Superior temporal gyrus (tissue), 1 donor: Measurements from ENCODE around the gene MRPL53.

ENCODE experiments used
- DNase-seq: peaks from one replicate; pipeline ENCODE4 v3.0.0-alpha.2; 2016; ENCODE audit errors: extremely low spot score

Gene MRPL53

DNA sequence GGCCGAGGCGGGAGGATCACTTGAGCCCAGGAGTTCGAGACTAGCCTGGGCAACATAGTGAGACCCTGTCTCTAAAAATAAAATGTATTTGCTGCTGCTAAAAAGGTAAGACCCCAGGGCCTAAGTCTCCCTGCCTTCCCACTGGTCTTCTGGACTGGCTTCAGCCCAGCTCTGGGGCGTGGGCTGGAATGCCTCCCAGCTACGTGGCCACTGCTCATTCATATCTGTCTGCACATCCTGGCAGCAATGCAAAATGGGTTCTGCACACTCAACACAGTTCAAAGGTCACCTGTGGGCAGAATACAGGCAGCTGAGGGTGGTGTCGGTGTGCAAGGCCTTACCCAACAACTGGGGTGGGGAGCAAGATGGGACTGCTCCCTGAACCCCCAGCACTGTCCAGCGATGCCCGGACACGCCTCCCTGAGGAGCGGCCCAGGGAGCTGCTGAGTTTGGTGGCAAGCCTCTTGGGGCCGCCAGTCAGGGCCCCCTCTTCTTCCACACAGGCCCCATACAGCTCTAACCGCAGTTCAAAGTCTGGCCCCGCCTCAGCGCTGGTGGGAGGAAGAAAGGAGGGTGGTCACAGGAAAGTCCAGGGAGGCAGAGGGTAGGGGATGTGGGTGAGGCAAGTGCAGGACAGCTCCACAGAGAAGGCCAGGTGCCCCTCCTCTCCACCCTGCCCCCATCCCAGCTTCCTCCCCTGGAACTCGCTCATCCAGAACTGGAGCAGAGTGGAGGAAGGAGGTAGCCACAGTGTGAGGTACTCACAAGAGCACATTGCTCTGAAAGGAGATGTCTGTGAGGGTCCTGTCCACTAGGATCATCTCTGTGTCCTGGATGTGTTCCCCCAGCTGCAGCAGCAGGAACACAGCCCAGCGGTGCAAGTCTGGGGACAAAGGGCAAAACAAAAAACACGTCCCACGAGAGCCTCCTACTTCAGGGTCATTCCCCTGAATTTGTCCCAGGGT is 42.7 kb downstream of the MRPL53 start:
- no peak for DNase-seq

- no peak for DNase-seq
Measured at GRCh38 chr2:74428675-74429074, 43.8 kb downstream of the MRPL53 start.

DNA sequence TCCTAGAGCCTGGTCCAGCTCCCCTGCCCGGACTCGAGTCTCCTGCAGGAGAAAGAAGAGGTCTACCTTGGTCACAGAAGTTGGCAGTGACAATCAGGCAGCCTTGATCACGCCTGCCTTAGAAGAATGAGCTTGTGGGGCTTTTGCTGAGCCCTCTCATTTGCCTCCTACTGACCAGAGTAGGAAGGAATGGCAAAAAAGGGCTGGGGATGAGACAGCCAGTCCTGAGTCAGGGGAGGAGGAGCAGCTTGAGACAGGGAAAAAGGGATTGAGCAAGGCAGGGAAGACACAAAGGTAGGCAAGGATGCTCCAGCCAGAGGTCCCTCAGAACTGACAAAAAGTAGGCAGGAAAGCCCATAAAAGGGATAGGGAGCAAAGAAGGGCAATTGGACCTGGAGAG is 44.9 kb downstream of the MRPL53 start:
- DNase-seq, result no peak

DNA sequence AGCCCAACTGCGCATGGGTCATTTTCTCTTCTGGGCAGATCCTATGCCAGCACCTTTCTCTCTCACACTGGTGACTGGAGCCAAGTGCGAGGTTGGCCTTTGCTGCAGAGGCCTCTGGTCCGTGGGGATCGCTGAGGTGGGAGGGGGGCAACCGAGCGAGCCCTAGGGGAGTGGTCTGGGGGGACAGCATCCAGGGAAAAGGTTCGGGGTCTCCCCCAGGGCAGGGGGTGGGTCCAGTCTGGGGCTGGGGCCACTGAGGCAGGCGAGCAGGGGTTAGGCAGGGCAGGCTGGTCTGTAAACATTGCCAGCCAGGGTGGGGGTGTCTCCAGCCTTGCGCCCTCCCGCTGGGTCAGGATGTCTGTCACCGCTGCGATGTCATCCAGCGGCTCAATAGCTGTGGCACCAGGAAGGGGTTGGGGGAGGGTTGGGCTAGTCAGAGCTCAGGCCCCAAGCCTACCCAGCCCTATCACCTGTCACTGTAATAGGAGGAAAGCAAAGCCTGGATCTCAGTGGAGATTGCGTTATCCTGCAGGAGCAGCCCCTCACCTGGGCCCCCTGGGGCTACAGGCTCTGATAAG is 46.2 kb downstream of the MRPL53 start:
- no peak for DNase-seq

DNA sequence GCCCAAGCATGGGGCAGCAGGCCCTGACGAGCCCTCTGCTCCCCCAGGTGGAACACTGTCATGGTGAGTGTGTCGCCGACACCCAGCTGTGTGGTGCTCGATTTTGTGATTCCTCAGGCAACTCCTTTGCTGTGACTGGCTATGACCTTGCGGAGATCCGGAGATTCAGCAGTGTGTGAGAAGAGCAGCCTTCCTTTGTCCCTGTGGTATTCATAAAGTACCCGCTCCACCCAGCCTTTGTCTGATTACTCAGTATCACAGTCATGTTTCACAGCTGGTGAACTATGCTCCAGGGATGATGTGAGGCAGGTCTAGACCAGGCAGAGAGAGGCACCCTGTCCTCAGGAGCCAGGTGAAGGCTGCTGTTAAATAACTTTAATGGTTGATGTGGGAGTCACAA is 47.0 kb downstream of the MRPL53 start:
- DNase-seq, result no peak

GRCh38 chr2:74424995-74425406 is 47.5 kb downstream of the MRPL53 start:
- no peak for DNase-seq

DNA sequence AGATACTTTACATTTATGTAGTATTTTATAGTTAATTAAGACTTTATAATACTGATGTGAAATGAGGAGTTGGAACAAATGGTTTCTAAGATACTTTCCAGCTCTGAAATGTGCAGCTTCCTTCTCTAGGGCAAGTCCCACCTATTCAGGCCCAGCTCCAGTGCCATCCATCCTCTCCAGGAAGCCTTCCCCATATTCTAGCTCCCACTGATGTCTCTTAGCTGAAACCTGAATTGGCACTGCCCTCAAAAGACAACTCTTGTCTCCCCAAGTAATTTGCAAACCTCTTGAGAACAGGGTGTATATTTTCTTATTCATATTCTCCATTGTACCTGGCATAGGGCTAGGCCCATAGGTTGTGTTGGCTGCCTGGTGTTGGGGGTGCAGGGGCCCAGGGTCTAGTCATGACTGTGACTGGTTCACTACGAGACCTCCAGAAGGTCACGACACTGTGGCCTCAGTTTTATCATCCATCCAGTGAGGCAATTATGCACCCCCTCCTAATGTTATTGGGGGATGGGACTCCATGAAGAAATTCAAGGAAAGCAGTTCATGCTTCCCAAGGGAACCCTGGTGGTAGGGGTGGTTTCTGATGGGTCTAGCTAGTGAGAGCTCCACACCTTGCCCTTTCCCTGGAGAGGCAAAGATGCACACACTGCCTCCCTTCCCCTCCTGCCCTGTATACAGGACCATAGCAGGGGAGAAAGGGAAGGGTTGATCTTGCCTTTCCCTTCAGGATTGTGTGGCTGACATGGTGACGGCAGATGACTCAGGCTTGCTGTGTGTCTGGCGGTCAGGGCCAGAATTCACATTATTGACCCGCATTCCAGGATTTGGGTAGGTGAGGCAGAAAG is 48.1 kb downstream of the MRPL53 start:
- no peak for DNase-seq

- DNase-seq, result no peak
Measured at GRCh38 chr2:74423231-74424095, 49.0 kb downstream of the MRPL53 start.
